GM19372 (cell line): ENCODE data around the gene DENND4A.
A peak's percentile ranks its signal among the peaks of the same experiment; 100 is the strongest.

Source experiments
- ATAC-seq: cut with Tn5 transposase; IDR thresholded peaks from one replicate; pipeline ENCODE4 v1.9.1; 2021; ENCODE audit warnings: mild to moderate bottlenecking, low read depth, moderate library complexity; ENCODE audit not compliant: unreplicated experiment

Gene DENND4A

GRCh38 chr15:65610871-65611718, 181.0 kb downstream of the DENND4A start, which contains the start of gene INTS14:
TSS of gene INTS14 (minus strand) at chr15:65611131. CDS start at chr15:65607380, 3,751 bp downstream.
- peak; percentile 94 for ATAC-seq
